Suprapubic skin (tissue), 4 donors: ENCODE data around the gene ANKRD39. TPM values are rescaled to one million over a fixed set of nuclear protein-coding genes. Genes with fewer than 3 reads are reported as not detected.

ENCODE experiments used
- DNase-seq, 2 donors: peaks; one replicate each; pipeline ENCODE4 v3.0.0-alpha.2; 2019; ENCODE audit warnings: low spot score in 2 of 2
- H3K27ac ChIP-seq: fragments of 200-600 bp; sonication (generic); one replicate; pipeline ENCODE4 v1.5.1; 2019
- H3K27me3 ChIP-seq: fragments of 200-600 bp; sonication (generic); one replicate; pipeline ENCODE4 v1.5.1; 2019
- H3K36me3 ChIP-seq: fragments of 200-600 bp; sonication (generic); one replicate; pipeline ENCODE4 v1.5.1; 2019
- H3K4me1 ChIP-seq: fragments of 200-600 bp; sonication (generic); one replicate; pipeline ENCODE4 v1.5.1; 2019
- H3K4me3 ChIP-seq: fragments of 200-600 bp; sonication (generic); one replicate; pipeline ENCODE4 v1.5.1; 2019; ENCODE audit warnings: mild to moderate bottlenecking
- H3K9me3 ChIP-seq: fragments of 200-600 bp; sonication (generic); one replicate; pipeline ENCODE4 v1.5.1; 2019
- EP300 ChIP-seq: sonication (generic); formaldehyde crosslinking; IDR thresholded peaks from one replicate; pipeline ENCODE4 v1.6.1; 2017; ENCODE audit warnings: antibody characterized with exemption
- POLR2A ChIP-seq, 2 donors: fragments of 450-650 bp; IDR thresholded peaks; one replicate each; pipeline ENCODE4 v1.6.1; 2017; ENCODE audit warnings: antibody characterized with exemption in 2 of 2, mild to moderate bottlenecking in 2 of 2, moderate library complexity in 2 of 2
- POLR2AphosphoS5 ChIP-seq, 3 donors: sonication (generic); formaldehyde crosslinking; IDR thresholded peaks; one replicate each; pipeline ENCODE4 v1.6.1; 2017; ENCODE audit warnings: antibody characterized with exemption in 3 of 3
- WGBS: methylation state at CpG from one replicate; pipeline ENCODE4 v1.1.5; 2018; 5-methylcytosine and 5-hydroxymethylcytosine counted together
- total RNA-seq, 4 donors: library from RNA; depleted of rRNA; stranded (reverse); fragments of >200 nt; gene quantifications; one replicate each; pipeline ENCODE4 v1.1.0, GENCODE V29; 2016
- TF ChIP-seq, protein P1 (sequence below), 2 donors: fragments of 200-600 bp in 1 of 2; fragments of 450-650 bp in 1 of 2; sonication (generic) in 1 of 2; IDR thresholded peaks; one replicate each; pipeline ENCODE4 v1.5.1; 2016 to 2019; ENCODE audit warnings: antibody characterized with exemption in 2 of 2, mild to moderate bottlenecking in 1 of 2, moderate library complexity in 1 of 2

Gene ANKRD39, protein sequence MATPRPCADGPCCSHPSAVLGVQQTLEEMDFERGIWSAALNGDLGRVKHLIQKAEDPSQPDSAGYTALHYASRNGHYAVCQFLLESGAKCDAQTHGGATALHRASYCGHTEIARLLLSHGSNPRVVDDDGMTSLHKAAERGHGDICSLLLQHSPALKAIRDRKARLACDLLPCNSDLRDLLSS
- total RNA-seq, result 10 to 100 TPM; 16.1 to 22.1 (median 20.6) TPM

DNA sequence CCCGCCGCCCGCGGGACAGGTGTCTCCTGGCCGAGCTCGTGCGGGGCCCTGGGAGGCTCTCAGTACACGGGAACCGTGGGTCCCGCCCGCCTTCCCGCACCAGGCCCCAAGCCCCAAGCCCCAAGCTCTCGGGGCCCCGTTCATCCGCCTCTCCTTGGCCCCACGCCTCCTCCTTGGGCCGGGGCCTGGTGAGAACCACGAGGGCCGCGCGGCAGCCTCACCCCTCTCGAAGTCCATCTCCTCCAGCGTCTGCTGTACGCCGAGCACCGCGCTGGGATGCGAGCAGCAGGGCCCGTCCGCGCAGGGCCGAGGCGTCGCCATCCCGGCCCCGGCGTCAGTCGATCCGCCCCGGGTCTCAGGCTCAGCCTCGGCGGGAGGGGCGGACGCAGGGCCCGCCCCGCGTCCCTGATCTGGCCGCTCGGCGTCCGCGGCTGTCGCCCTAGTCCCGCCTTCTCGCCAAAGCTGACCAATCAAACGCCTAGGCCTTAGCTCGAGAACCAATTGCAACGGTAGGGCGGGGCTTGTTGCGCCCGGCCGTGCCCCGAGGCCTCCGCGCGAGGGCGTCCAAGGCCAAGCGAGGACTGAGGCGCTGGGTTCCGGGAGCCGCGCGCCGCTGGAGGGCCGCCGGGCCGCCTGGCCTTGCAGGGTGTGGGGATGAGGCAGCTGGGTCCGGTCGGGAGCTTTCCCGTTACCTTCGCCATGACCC, at the start of gene ANKRD39:
Gene ANKRD39, minus strand, starts transcription at position 350 of the 706 bp plus-strand sequence. Its CDS starts 29 bp downstream, at position 321.
- TF ChIP-seq, protein P1, sequence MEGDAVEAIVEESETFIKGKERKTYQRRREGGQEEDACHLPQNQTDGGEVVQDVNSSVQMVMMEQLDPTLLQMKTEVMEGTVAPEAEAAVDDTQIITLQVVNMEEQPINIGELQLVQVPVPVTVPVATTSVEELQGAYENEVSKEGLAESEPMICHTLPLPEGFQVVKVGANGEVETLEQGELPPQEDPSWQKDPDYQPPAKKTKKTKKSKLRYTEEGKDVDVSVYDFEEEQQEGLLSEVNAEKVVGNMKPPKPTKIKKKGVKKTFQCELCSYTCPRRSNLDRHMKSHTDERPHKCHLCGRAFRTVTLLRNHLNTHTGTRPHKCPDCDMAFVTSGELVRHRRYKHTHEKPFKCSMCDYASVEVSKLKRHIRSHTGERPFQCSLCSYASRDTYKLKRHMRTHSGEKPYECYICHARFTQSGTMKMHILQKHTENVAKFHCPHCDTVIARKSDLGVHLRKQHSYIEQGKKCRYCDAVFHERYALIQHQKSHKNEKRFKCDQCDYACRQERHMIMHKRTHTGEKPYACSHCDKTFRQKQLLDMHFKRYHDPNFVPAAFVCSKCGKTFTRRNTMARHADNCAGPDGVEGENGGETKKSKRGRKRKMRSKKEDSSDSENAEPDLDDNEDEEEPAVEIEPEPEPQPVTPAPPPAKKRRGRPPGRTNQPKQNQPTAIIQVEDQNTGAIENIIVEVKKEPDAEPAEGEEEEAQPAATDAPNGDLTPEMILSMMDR (IDR thresholded peaks at IDR 0.05), result peak; percentile 41 to 88
- TF ChIP-seq EP300 (no peak), POLR2AphosphoS5 (IDR thresholded peaks at IDR 0.05) (peak in 2 of 3 donors; percentile 43 to 53), POLR2A (IDR thresholded peaks at IDR 0.05) (peak in 1 of 2 donors; percentile 29)
- 1% methylated on average over 12 of the region's 81 CpGs for WGBS
- peak; percentile 99 for DNase-seq

DNA sequence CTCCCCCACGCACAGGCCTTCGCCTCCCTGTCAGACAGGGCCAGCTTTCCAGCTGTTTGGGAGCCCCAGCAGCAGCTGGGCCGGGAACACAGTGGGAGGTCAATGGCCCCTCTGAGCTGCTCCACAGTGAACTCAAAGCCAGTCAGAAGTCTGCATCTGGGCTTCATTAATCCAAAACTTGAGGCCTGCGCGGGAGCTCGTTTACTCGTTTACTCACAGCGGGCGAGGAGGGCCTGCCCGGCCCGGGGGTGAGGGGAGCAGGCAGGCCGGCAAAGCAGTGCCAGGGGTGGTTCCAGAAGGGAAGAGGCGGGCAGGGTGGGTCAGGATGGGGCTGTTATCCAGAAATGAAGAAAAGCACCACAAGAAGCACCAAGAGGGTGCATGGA, 48.9 kb upstream of the ANKRD39 start:
- no peak for DNase-seq
- Histone ChIP-seq H3K4me1 (peaks cover 27% of the 10 kb centered on the region), H3K27me3 (no peaks in the 10 kb centered on the region), H3K27ac (peak overlapping the region; percentile 87), H3K9me3 (no peaks in the 10 kb centered on the region), H3K4me3 (peak overlapping the region; percentile 26), H3K36me3 (no peaks in the 10 kb centered on the region)
- 41% methylated on average over 13 of the region's 13 CpGs for WGBS
- TF ChIP-seq EP300 (no peak), POLR2AphosphoS5 (IDR thresholded peaks at IDR 0.05) (no peak), POLR2A (IDR thresholded peaks at IDR 0.05) (no peak)
- TF ChIP-seq, protein P1 (IDR thresholded peaks at IDR 0.05), result no peak

More for the DNA sequence above, at the start of gene ANKRD39:
- Histone ChIP-seq H3K36me3 (peaks cover 43% of the 10 kb centered on the region), H3K4me1 (peaks cover 45% of the 10 kb centered on the region), H3K4me3 (peak within 1 kb of the TSS; percentile 82), H3K9me3 (no peaks in the 10 kb centered on the region), H3K27ac (peak within 1 kb of the TSS; percentile 61), H3K27me3 (no peaks in the 10 kb centered on the region)

DNA sequence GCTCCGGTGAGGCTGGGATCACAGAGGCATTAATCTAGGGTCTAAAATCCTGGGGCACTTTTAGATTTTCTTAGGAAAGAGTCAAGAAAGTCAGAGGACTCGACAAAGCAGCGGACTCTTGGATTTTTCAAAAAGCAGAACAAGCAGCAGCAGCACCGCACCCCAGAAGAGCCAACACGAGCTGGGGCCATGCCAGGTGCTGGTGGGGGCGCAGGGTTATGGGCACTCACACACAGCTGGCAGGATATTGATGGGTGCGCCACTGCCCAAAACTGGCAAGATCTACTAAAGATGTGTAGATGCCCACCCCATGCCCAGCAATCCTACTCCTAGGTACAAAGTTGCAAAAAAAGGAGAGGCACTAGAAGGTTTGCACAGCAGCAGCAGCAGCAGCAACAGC, 46.0 kb upstream of the ANKRD39 start:
- Histone ChIP-seq H3K27me3 (no peaks in the 10 kb centered on the region), H3K4me1 (peaks cover 34% of the 10 kb centered on the region), H3K9me3 (no peaks in the 10 kb centered on the region), H3K27ac (no peak overlapping the region), H3K4me3 (no peak overlapping the region), H3K36me3 (no peaks in the 10 kb centered on the region)
- TF ChIP-seq EP300 (no peak), POLR2AphosphoS5 (IDR thresholded peaks at IDR 0.05) (no peak), POLR2A (IDR thresholded peaks at IDR 0.05) (no peak)
- TF ChIP-seq, protein P1 (IDR thresholded peaks at IDR 0.05), result no peak
- 77% methylated on average over 7 of the region's 7 CpGs for WGBS
- DNase-seq, result no peak

DNA sequence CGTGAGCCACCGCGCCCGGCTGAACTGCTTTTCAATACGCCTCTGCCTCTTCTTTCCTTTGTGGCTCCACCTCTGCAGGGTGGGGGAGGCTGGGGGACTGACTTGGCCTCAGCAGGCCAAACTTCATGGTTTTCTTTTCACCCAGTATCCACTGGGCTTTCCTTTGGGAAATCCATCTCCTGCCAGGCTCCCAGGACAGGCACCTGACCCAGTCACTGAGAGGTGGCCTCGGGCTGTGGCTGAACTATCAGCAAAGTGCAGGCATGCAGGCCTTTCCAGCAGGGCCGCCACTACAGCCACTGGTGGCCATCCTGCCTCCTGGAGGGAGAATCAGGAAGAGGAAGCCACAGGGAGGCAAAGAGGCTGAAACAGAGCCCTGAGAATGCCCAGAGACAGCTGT, 45.5 kb upstream of the ANKRD39 start:
- Histone ChIP-seq H3K9me3 (no peaks in the 10 kb centered on the region), H3K4me3 (no peak overlapping the region), H3K27me3 (no peaks in the 10 kb centered on the region), H3K4me1 (peaks cover 38% of the 10 kb centered on the region), H3K36me3 (no peaks in the 10 kb centered on the region), H3K27ac (no peak overlapping the region)
- WGBS, result 89% methylated on average over 7 of the region's 7 CpGs
- DNase-seq, result no peak
- no peak for TF ChIP-seq EP300
- no peak for TF ChIP-seq POLR2A (IDR thresholded peaks at IDR 0.05)
- TF ChIP-seq, protein P1 (IDR thresholded peaks at IDR 0.05), result no peak

DNA sequence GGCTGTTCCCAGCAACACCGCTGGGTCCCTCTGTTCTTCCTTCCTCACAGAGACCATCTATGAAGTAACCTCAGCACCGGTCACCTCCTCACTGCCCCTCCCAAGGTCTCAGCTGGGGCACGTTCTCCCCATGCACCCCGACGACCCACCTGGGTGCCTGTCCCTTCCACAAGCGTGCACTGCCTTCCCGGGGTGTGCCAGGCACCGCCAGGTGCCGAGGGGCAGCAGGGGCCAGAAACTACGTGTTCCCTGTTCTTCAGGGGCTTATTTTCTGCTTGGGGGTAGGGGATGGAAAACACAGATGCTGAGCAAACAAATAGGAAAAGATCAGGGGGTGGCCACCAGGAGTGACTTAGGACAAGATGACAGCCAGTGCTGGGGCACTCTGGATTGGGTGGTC, 42.4 kb upstream of the ANKRD39 start:
- Histone ChIP-seq H3K4me3 (no peak overlapping the region), H3K36me3 (no peaks in the 10 kb centered on the region), H3K27me3 (no peaks in the 10 kb centered on the region), H3K27ac (no peak overlapping the region), H3K9me3 (no peaks in the 10 kb centered on the region), H3K4me1 (peaks cover 39% of the 10 kb centered on the region)
- TF ChIP-seq, protein P1 (IDR thresholded peaks at IDR 0.05), result no peak
- TF ChIP-seq POLR2A (IDR thresholded peaks at IDR 0.05) (no peak), EP300 (no peak), POLR2AphosphoS5 (IDR thresholded peaks at IDR 0.05) (no peak)
- DNase-seq, result no peak
- WGBS, result 96% methylated on average over 10 of the region's 10 CpGs
